H1 (cell line): ENCODE measurements around the gene DARS2.
A peak's percentile ranks its signal among the peaks of the same experiment; 100 is the strongest.

ENCODE experiments used
- BRCA1 ChIP-seq: IDR thresholded peaks from 2 replicates; pipeline ENCODE4 v1.6.1; 2012; ENCODE audit warnings: low read depth, low read length, improper control_type of control experiment
- CEBPB ChIP-seq: IDR thresholded peaks from 2 replicates; pipeline ENCODE4 v1.6.1; 2012; ENCODE audit warnings: low read depth, low read length
- CTCF ChIP-seq, 3 experiments: IDR thresholded peaks; 1 replicate in 2 of 3; 2 replicates in 1 of 3; pipeline versions ENCODE4 v1.5.1 to v1.6.1; 2011; ENCODE audit warnings: low read length in 3 of 3, mild to moderate bottlenecking in 3 of 3, inconsistent platforms in 2 of 3, low read depth in 1 of 3, moderate library complexity in 1 of 3; ENCODE audit not compliant: insufficient read depth in 1 of 3; ENCODE audit errors: control extremely low read depth in 1 of 3
- EZH2 ChIP-seq: fragments of 200-600 bp; sonication (generic); IDR thresholded peaks from 2 replicates; pipeline ENCODE4 v1.7.1; 2012; ENCODE audit warnings: low read depth, mild to moderate bottlenecking, moderate library complexity, low read length, inconsistent platforms; ENCODE audit not compliant: severe bottlenecking
- GTF2F1 ChIP-seq: IDR thresholded peaks from 2 replicates; pipeline ENCODE4 v1.6.1; 2012; ENCODE audit warnings: low read depth, low read length, improper control_type of control experiment, borderline replicate concordance
- POLR2A ChIP-seq, 2 experiments: IDR thresholded peaks; 1 replicate in 1 of 2; 2 replicates in 1 of 2; pipeline ENCODE4 v1.6.1; 2011; ENCODE audit warnings: low read depth in 2 of 2, low read length in 2 of 2, mild to moderate bottlenecking in 2 of 2; ENCODE audit errors: control extremely low read depth in 1 of 2
- RFX5 ChIP-seq: IDR thresholded peaks from 2 replicates; pipeline ENCODE4 v1.6.1; 2011; ENCODE audit warnings: low read depth, low read length, improper control_type of control experiment, borderline replicate concordance
- TEAD4 ChIP-seq: IDR thresholded peaks from 2 replicates; pipeline ENCODE4 v1.6.1; 2012; ENCODE audit warnings: low read depth, low read length, inconsistent platforms, mixed read lengths
- USF2 ChIP-seq: IDR thresholded peaks from 2 replicates; pipeline ENCODE4 v1.6.1; 2011; ENCODE audit warnings: low read length, improper control_type of control experiment

- TF ChIP-seq EZH2 (no peak), BRCA1 (no peak), RFX5 (no peak), TEAD4 (no peak), POLR2A (IDR thresholded peaks at IDR 0.05; ENCODE audit: control extremely low read depth in 1 of 2, low read depth in 2 of 2, low read length in 2 of 2) (peak in 1 of 2 experiments; percentile 15; a peak in 1 of 3 replicates), CTCF (IDR thresholded peaks at IDR 0.05; ENCODE audit: control extremely low read depth in 1 of 3, insufficient read depth in 1 of 3, low read depth in 1 of 3, low read length in 3 of 3) (no peak), CEBPB (no peak), USF2 (no peak), GTF2F1 (no peak)
Observed at GRCh38 chr1:173864179-173864867, 39.9 kb downstream of the DARS2 start.
